ENCODE data around the gene LRRC8D. TPM values are rescaled to one million over a fixed set of nuclear protein-coding genes. Genes with fewer than 3 reads are reported as not detected.

The LRRC8D gene
- total and polyA plus RNA-seq, 2 experiments from 2014 or later: 23.6 to 48.8 TPM

DNA sequence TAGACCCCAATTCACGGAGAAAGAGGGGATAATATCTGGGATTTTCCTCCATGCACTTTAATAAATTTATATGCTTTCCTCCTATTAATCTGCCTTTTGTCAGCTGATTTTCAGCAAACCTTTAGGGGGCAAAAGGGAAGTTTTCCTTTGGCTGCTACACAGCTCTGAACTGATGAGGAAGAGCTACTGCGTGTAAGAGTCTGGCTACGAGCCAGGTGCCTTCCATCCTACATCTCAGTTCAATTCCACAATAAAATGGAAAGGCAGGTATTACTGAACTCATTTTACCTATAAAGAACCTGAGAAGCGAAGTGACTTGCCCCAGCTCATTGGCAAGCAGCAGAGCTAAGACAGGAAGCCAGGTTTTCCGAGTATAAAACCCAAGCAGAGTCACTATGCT is 145.8 kb downstream of the LRRC8D start:
- H3K36me3 Mint-ChIP-seq (ENCODE audit: low read depth): no peaks in the 10 kb centered on the region
- no peaks in the 10 kb centered on the region for H3K4me1 Mint-ChIP-seq
- no peaks in the 10 kb centered on the region for H3K36me3 ChIP-seq (ENCODE audit: insufficient read depth)
- no peak overlapping the region for H3K27ac Mint-ChIP-seq
- no peak for DNase-seq (ENCODE audit: low spot score)
- no peak overlapping the region for H2AFZ ChIP-seq
- no peaks in the 10 kb centered on the region; the same call in 2 of the 3 replicates for H3K9me3 Mint-ChIP-seq
- no peak overlapping the region for H3K4me3 Mint-ChIP-seq
- no peaks in the 10 kb centered on the region for H3K27me3 ChIP-seq (ENCODE audit: insufficient read depth)
- no peaks in the 10 kb centered on the region for H3K27me3 Mint-ChIP-seq (ENCODE audit: insufficient read depth, low read depth, poor library complexity)
- no peak overlapping the region for H3K4me2 ChIP-seq
- no peaks in the 10 kb centered on the region for H3F3A ChIP-seq (replicated peaks; ENCODE audit: low read depth)
- no peak overlapping the region for H3K4me3 ChIP-seq
- no peak for ATAC-seq
- no peaks in the 10 kb centered on the region for H4K20me1 ChIP-seq (replicated peaks; ENCODE audit: insufficient read depth)
- H3K79me2 ChIP-seq (replicated peaks; ENCODE audit: insufficient read depth): no peaks in the 10 kb centered on the region
- 0 out of 2 replicates have a peak, but pooled peaks cover 4% of the 10 kb centered on the region for H3K9me2 ChIP-seq (ENCODE audit: insufficient read depth)
- no peak overlapping the region for H3K27ac ChIP-seq (ENCODE audit: low read depth)
- TF ChIP-seq EZH2 (IDR thresholded peaks at IDR 0.05; ENCODE audit: low read depth, unreplicated experiment) (no peak), ZNF114 (CRISPR knock-in tag; IDR thresholded peaks at IDR 0.05) (no peak), ZNF331 (CRISPR knock-in tag; IDR thresholded peaks at IDR 0.05; ENCODE audit: low read depth) (no peak), CREB1 (CRISPR knock-in tag; IDR thresholded peaks at IDR 0.05; ENCODE audit: low read depth) (no peak), STAT1 (IDR thresholded peaks at IDR 0.05; ENCODE audit: unreplicated experiment) (no peak), NANOG (IDR thresholded peaks at IDR 0.05; ENCODE audit: borderline replicate concordance) (no peak)
- TF ChIP-seq, protein P1, sequence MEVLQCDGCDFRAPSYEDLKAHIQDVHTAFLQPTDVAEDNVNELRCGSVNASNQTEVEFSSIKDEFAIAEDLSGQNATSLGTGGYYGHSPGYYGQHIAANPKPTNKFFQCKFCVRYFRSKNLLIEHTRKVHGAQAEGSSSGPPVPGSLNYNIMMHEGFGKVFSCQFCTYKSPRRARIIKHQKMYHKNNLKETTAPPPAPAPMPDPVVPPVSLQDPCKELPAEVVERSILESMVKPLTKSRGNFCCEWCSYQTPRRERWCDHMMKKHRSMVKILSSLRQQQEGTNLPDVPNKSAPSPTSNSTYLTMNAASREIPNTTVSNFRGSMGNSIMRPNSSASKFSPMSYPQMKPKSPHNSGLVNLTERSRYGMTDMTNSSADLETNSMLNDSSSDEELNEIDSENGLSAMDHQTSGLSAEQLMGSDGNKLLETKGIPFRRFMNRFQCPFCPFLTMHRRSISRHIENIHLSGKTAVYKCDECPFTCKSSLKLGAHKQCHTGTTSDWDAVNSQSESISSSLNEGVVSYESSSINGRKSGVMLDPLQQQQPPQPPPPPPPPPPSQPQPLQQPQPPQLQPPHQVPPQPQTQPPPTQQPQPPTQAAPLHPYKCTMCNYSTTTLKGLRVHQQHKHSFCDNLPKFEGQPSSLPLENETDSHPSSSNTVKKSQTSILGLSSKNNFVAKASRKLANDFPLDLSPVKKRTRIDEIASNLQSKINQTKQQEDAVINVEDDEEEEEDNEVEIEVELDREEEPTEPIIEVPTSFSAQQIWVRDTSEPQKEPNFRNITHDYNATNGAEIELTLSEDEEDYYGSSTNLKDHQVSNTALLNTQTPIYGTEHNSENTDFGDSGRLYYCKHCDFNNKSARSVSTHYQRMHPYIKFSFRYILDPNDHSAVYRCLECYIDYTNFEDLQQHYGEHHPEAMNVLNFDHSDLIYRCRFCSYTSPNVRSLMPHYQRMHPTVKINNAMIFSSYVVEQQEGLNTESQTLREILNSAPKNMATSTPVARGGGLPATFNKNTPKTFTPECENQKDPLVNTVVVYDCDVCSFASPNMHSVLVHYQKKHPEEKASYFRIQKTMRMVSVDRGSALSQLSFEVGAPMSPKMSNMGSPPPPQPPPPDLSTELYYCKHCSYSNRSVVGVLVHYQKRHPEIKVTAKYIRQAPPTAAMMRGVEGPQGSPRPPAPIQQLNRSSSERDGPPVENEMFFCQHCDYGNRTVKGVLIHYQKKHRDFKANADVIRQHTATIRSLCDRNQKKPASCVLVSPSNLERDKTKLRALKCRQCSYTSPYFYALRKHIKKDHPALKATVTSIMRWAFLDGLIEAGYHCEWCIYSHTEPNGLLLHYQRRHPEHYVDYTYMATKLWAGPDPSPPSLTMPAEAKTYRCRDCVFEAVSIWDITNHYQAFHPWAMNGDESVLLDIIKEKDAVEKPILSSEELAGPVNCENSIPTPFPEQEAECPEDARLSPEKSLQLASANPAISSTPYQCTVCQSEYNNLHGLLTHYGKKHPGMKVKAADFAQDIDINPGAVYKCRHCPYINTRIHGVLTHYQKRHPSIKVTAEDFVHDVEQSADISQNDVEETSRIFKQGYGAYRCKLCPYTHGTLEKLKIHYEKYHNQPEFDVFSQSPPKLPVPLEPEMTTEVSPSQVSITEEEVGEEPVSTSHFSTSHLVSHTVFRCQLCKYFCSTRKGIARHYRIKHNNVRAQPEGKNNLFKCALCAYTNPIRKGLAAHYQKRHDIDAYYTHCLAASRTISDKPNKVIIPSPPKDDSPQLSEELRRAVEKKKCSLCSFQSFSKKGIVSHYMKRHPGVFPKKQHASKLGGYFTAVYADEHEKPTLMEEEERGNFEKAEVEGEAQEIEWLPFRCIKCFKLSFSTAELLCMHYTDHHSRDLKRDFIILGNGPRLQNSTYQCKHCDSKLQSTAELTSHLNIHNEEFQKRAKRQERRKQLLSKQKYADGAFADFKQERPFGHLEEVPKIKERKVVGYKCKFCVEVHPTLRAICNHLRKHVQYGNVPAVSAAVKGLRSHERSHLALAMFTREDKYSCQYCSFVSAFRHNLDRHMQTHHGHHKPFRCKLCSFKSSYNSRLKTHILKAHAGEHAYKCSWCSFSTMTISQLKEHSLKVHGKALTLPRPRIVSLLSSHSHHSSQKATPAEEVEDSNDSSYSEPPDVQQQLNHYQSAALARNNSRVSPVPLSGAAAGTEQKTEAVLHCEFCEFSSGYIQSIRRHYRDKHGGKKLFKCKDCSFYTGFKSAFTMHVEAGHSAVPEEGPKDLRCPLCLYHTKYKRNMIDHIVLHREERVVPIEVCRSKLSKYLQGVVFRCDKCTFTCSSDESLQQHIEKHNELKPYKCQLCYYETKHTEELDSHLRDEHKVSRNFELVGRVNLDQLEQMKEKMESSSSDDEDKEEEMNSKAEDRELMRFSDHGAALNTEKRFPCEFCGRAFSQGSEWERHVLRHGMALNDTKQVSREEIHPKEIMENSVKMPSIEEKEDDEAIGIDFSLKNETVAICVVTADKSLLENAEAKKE (CRISPR knock-in tag; IDR thresholded peaks at IDR 0.05): no peak
- no peaks in the 10 kb centered on the region for H3K4me1 ChIP-seq (ENCODE audit: insufficient read depth)

DNA sequence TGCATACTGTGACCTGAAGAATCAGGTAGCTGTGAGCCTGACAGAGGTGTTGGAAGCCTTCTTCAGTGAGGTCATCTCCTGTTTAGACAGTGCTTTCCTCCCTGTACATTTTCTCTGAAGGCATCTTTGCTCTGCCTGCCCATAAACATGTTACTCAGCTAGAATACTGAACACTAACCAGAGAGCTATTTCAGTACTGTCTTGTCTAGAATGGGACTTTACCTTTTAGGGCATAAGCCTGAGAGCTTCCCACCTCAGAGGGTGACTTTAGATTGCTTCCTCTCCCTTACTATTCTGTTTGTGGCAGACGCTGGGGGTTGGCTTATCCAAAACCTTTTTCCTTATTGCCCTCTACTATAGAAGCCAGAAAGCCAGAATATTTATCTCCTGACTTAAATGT is 150.8 kb downstream of the LRRC8D start:
- no peaks in the 10 kb centered on the region for H4K20me1 ChIP-seq (replicated peaks; ENCODE audit: insufficient read depth)
- H2AFZ ChIP-seq: peak overlapping the region; percentile 56; the same call in 1 of the 2 replicates
- no peaks in the 10 kb centered on the region for H3K36me3 ChIP-seq (ENCODE audit: insufficient read depth)
- no peak overlapping the region for H3K4me2 ChIP-seq
- H3K4me1 ChIP-seq (ENCODE audit: insufficient read depth): no peaks in the 10 kb centered on the region; the same call in 1 of the 2 replicates
- Mint-ChIP-seq H3K4me3 (no peak overlapping the region), H3K9me3 (no peaks in the 10 kb centered on the region), H3K36me3 (ENCODE audit: low read depth) (no peaks in the 10 kb centered on the region), H3K27ac (no peak overlapping the region), H3K27me3 (ENCODE audit: insufficient read depth, low read depth, poor library complexity) (no peaks in the 10 kb centered on the region), H3K4me1 (no peaks in the 10 kb centered on the region)
- no peak overlapping the region for H3K4me3 ChIP-seq
- no peaks in the 10 kb centered on the region for H3K27me3 ChIP-seq (ENCODE audit: insufficient read depth)
- H3F3A ChIP-seq (replicated peaks; ENCODE audit: low read depth): no peaks in the 10 kb centered on the region
- DNase-seq (ENCODE audit: low spot score) (no peak), ATAC-seq (no peak)
- no peak overlapping the region for H3K27ac ChIP-seq (ENCODE audit: low read depth)
- no peaks in the 10 kb centered on the region for H3K79me2 ChIP-seq (replicated peaks; ENCODE audit: insufficient read depth)
- H3K9me2 ChIP-seq (ENCODE audit: insufficient read depth): no peaks in the 10 kb centered on the region; the same call in 1 of the 2 replicates
- TF ChIP-seq STAT1 (IDR thresholded peaks at IDR 0.05; ENCODE audit: unreplicated experiment) (no peak), ZNF331 (CRISPR knock-in tag; IDR thresholded peaks at IDR 0.05; ENCODE audit: low read depth) (no peak), EZH2 (IDR thresholded peaks at IDR 0.05; ENCODE audit: low read depth, unreplicated experiment) (no peak), JUNB (IDR thresholded peaks at IDR 0.05; ENCODE audit: unreplicated experiment) (no peak), CREB1 (CRISPR knock-in tag; IDR thresholded peaks at IDR 0.05; ENCODE audit: low read depth) (no peak), NANOG (IDR thresholded peaks at IDR 0.05; ENCODE audit: borderline replicate concordance) (no peak), POLR2AphosphoS5 (IDR thresholded peaks at IDR 0.05; ENCODE audit: low read depth) (no peak), ZNF114 (CRISPR knock-in tag; IDR thresholded peaks at IDR 0.05) (no peak)
- TF ChIP-seq, protein P2, sequence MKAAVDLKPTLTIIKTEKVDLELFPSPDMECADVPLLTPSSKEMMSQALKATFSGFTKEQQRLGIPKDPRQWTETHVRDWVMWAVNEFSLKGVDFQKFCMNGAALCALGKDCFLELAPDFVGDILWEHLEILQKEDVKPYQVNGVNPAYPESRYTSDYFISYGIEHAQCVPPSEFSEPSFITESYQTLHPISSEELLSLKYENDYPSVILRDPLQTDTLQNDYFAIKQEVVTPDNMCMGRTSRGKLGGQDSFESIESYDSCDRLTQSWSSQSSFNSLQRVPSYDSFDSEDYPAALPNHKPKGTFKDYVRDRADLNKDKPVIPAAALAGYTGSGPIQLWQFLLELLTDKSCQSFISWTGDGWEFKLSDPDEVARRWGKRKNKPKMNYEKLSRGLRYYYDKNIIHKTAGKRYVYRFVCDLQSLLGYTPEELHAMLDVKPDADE (IDR thresholded peaks at IDR 0.05): no peak
- TF ChIP-seq, protein P3, sequence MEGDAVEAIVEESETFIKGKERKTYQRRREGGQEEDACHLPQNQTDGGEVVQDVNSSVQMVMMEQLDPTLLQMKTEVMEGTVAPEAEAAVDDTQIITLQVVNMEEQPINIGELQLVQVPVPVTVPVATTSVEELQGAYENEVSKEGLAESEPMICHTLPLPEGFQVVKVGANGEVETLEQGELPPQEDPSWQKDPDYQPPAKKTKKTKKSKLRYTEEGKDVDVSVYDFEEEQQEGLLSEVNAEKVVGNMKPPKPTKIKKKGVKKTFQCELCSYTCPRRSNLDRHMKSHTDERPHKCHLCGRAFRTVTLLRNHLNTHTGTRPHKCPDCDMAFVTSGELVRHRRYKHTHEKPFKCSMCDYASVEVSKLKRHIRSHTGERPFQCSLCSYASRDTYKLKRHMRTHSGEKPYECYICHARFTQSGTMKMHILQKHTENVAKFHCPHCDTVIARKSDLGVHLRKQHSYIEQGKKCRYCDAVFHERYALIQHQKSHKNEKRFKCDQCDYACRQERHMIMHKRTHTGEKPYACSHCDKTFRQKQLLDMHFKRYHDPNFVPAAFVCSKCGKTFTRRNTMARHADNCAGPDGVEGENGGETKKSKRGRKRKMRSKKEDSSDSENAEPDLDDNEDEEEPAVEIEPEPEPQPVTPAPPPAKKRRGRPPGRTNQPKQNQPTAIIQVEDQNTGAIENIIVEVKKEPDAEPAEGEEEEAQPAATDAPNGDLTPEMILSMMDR (conservative IDR thresholded peaks at IDR 0.05; ENCODE audit: low read depth in 2 of 2): no peak
